ENCODE data around the gene NOXO1. TPM values are rescaled to one million over a fixed set of nuclear protein-coding genes. Genes with fewer than 3 reads are reported as not detected.

Gene NOXO1
- polyA plus RNA-seq, 3 donors: 0.09 TPM; not detected in 2

DNA sequence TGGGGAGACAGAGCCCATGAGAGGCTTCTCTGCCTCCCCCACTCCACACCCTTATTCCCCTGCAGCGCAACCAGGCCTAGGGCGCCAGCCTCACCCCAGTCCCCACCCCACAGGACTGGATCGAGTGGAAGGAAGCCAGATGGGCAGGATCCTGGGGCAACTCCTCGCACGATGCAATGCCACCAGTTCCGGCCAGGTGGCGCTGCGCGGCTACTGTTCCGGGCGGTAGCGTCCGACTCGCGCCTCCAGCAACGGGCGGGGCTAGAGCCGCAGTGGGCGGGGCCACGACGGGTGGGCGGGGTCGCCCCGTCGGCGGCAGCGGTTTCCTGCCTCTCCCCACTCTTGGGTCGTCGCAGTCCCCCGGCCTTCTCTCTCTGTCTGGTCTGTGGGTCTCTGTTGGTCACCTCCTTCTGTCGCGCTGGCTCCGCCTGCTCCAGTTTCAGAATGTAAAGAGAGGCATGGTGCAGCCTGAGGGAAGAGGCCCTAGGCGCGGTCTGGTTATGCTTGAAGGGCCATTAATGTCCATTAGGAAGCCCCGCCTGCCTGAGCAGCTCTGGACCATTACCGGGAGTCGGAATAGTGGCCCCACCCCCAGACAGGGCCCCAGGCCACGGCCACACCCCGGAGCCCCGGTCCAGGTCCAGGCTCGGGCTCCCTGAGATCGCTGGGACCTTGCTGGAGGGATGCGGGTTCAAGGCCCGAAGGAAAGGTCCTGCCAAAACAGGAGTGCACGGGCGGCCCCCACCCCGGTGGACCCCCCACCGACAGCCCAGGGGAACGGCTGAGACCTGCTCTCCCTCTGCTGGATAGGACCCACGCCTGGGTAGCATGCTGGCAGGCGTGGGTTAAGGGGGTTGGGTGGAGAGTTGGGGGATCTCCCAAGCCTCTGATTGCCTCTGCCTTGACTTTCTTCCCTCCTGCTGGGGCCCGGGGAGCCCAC lies 42.1 kb upstream of the NOXO1 start:
- intact Hi-C loops (cut with micrococcal nuclease): loop anchor here in 1 of 2 donors (5.0 kb wide), 1 partner anchor 129 kb away; no protein-coding TSS in a partner anchor
- DNase-seq: peak; percentile 87 to 91 (median 89)
- peaks cover 52 to 80% (median 72%) of the 10 kb centered on the region in 3 donors for H3K27me3 Mint-ChIP-seq (ENCODE audit: low read depth in 3 of 3)
- H3K9me3 Mint-ChIP-seq: peaks cover 3 to 23% (median 11%) of the 10 kb centered on the region in 7 donors
- WGBS (ENCODE audit: insufficient coverage): 14% methylated on average over 38 of the region's 53 CpGs
- Histone ChIP-seq H3K4me2 (replicated peaks; ENCODE audit: extremely low read depth, low read length, poor library complexity, severe bottlenecking) (peak overlapping the region; percentile 80), H3K9ac (ENCODE audit: insufficient read depth, low read length, poor library complexity, severe bottlenecking) (peak overlapping the region; percentile 24), H4K20me1 (ENCODE audit: insufficient read depth, low read length) (no peaks in the 10 kb centered on the region), H3K36me3 (replicated peaks in 1 of 2; ENCODE audit: control insufficient read depth in 1 of 2, insufficient read depth in 2 of 2, low read length in 2 of 2) (no peaks in the 10 kb centered on the region), H3K27ac (ENCODE audit: low read depth in 1 of 2, low read length in 2 of 2) (peak overlapping the region in 1 of 2 donors; percentile 9), H3K79me2 (ENCODE audit: insufficient read depth, low read length) (no peaks in the 10 kb centered on the region), H3K4me1 (ENCODE audit: control insufficient read depth in 1 of 2, insufficient read depth in 2 of 2, low read length in 2 of 2) (peaks cover 15 to 32% of the 10 kb centered on the region in 2 donors), H2AFZ (ENCODE audit: insufficient read depth, low read depth, low read length, poor library complexity, severe bottlenecking) (peak overlapping the region; percentile 81), H3K27me3 (ENCODE audit: control insufficient read depth in 2 of 2, insufficient read depth in 2 of 2, low read length in 2 of 2) (peaks cover 23 to 63% of the 10 kb centered on the region in 2 donors), H3K9me3 (replicated peaks in 1 of 2; ENCODE audit: control insufficient read depth in 1 of 2, insufficient read depth in 1 of 2, low read length in 2 of 2) (peaks cover 0 to 9% of the 10 kb centered on the region in 2 donors), H3K4me3 (replicated peaks in 1 of 3; ENCODE audit: low read depth in 2 of 3, low read length in 3 of 3) (peak overlapping the region; percentile 5 to 72 (median 47))
- H3K4me1 Mint-ChIP-seq: peaks cover 23% of the 10 kb centered on the region
- H3K4me3 Mint-ChIP-seq: peak overlapping the region; percentile 80 to 92
- peaks cover 5 to 6% of the 10 kb centered on the region in 2 donors for H3K36me3 Mint-ChIP-seq
- H3K27ac Mint-ChIP-seq: peak overlapping the region in 3 of 7 donors; percentile 68 to 89 (median 87)
- TF ChIP-seq, protein P1, sequence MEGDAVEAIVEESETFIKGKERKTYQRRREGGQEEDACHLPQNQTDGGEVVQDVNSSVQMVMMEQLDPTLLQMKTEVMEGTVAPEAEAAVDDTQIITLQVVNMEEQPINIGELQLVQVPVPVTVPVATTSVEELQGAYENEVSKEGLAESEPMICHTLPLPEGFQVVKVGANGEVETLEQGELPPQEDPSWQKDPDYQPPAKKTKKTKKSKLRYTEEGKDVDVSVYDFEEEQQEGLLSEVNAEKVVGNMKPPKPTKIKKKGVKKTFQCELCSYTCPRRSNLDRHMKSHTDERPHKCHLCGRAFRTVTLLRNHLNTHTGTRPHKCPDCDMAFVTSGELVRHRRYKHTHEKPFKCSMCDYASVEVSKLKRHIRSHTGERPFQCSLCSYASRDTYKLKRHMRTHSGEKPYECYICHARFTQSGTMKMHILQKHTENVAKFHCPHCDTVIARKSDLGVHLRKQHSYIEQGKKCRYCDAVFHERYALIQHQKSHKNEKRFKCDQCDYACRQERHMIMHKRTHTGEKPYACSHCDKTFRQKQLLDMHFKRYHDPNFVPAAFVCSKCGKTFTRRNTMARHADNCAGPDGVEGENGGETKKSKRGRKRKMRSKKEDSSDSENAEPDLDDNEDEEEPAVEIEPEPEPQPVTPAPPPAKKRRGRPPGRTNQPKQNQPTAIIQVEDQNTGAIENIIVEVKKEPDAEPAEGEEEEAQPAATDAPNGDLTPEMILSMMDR (IDR thresholded peaks at IDR 0.05): peak; percentile 95

DNA sequence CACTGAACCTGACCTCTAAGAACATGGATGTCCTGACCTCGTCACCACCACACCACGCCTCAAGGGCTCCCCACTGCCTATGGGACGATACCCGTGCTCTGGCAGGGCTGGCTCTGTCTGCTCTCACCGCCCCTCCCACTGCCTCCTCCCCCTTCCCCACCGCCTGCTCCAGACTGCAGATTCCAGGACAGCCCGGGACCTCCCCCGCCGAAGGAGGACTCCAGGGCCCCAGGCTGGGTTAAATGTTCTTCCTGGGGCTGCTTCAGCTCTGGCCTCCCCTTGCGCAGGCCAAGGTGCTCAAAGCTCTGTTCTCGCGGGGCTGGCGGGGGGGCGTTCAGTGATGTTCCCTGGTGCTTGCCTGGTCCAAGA lies 41.4 kb upstream of the NOXO1 start:
- H3K27me3 Mint-ChIP-seq (ENCODE audit: low read depth in 3 of 3): peaks cover 45 to 80% (median 71%) of the 10 kb centered on the region in 3 donors
- intact Hi-C loops (cut with micrococcal nuclease): loop anchor here in 1 of 2 donors (5.0 kb wide), 1 partner anchor 130 kb away; no protein-coding TSS in a partner anchor
- peaks cover 15 to 32% of the 10 kb centered on the region in 2 donors for H3K4me1 ChIP-seq (ENCODE audit: control insufficient read depth in 1 of 2, insufficient read depth in 2 of 2, low read length in 2 of 2)
- H3K4me2 ChIP-seq (replicated peaks; ENCODE audit: extremely low read depth, low read length, poor library complexity, severe bottlenecking): peak overlapping the region; percentile 80
- H3K9ac ChIP-seq (ENCODE audit: insufficient read depth, low read length, poor library complexity, severe bottlenecking): peak overlapping the region; percentile 24
- DNase-seq: peak in 2 of 3 donors; percentile 30 to 37
- H3K79me2 ChIP-seq (ENCODE audit: insufficient read depth, low read length): no peaks in the 10 kb centered on the region
- peaks cover 23 to 58% of the 10 kb centered on the region in 2 donors for H3K27me3 ChIP-seq (ENCODE audit: control insufficient read depth in 2 of 2, insufficient read depth in 2 of 2, low read length in 2 of 2)
- H3K36me3 Mint-ChIP-seq: peaks cover 5 to 6% of the 10 kb centered on the region in 2 donors
- H3K36me3 ChIP-seq (replicated peaks in 1 of 2; ENCODE audit: control insufficient read depth in 1 of 2, insufficient read depth in 2 of 2, low read length in 2 of 2): no peaks in the 10 kb centered on the region
- H3K27ac ChIP-seq (ENCODE audit: low read depth in 1 of 2, low read length in 2 of 2): no peak overlapping the region
- TF ChIP-seq, protein P1 (IDR thresholded peaks at IDR 0.05): no peak
- H3K9me3 Mint-ChIP-seq: peaks cover 3 to 21% (median 11%) of the 10 kb centered on the region in 7 donors
- H2AFZ ChIP-seq (ENCODE audit: insufficient read depth, low read depth, low read length, poor library complexity, severe bottlenecking): peak overlapping the region; percentile 81
- WGBS (ENCODE audit: insufficient coverage): 2% methylated on average over 13 of the region's 14 CpGs
- peaks cover 0 to 4% of the 10 kb centered on the region in 2 donors for H3K9me3 ChIP-seq (replicated peaks in 1 of 2; ENCODE audit: control insufficient read depth in 1 of 2, insufficient read depth in 1 of 2, low read length in 2 of 2)
- peak overlapping the region in 2 of 3 experiments; percentile 17 to 72 for H3K4me3 ChIP-seq (replicated peaks in 1 of 3; ENCODE audit: low read depth in 2 of 3, low read length in 3 of 3)
- peaks cover 23% of the 10 kb centered on the region for H3K4me1 Mint-ChIP-seq
- H3K4me3 Mint-ChIP-seq: peak overlapping the region; percentile 80 to 84
- H3K27ac Mint-ChIP-seq: peak overlapping the region in 1 of 7 donors; percentile 66
- H4K20me1 ChIP-seq (ENCODE audit: insufficient read depth, low read length): no peaks in the 10 kb centered on the region
